GM12892 (cell line): ENCODE measurements around the gene PFKFB4.

ENCODE experiments used
- POLR2A ChIP-seq: IDR thresholded peaks from 2 replicates; pipeline ENCODE4 v1.6.1; 2011; ENCODE audit warnings: low read depth, low read length, control low read depth
- POLR2AphosphoS5 ChIP-seq: IDR thresholded peaks from 2 replicates; pipeline ENCODE4 v1.6.1; 2011; ENCODE audit warnings: low read depth, low read length, control low read depth

DNA sequence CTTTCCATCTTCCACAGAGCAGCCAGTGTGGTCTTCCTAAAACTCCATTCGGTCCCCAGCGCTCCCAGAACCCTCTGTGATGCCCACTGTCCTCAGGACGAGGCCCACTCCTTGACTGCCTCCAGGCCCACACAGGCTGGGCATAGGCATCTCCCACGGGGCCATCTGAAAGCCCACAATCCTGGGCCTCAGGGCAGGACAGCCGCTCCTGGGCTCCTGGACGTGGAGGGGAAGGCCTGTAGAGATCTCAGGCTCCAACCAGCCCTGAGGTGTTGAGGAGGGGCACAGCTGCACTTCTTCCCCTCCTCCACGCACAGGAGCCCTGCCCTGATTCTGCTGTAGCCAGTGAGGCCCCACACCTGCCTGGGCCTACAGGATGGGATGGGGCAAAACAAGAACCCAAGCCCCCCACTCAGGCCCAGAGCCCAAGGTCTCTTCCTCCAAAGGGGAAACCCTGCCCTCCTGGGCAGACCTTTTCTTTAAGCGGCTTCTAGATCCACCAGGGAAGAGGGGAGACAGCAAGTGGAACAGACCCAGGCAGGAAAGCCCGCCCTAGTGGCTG is 78.6 kb downstream of the PFKFB4 start:
- no peak for TF ChIP-seq POLR2A
- no peak for TF ChIP-seq POLR2AphosphoS5
